NB4 (cell line): ENCODE data around the gene LPCAT1.

Experiments used
- DNase-seq: peaks from one replicate; pipeline ENCODE4 v3.0.0; 2010; ENCODE audit warnings: low read depth
- H3K4me3 ChIP-seq: one replicate; pipeline ENCODE4 v1.5.1; 2011; ENCODE audit warnings: mild to moderate bottlenecking, low read depth, low read length, moderate library complexity
- MYC ChIP-seq: IDR thresholded peaks from 2 replicates; pipeline ENCODE4 v1.6.1; 2011; ENCODE audit warnings: low read depth, low read length
- POLR2A ChIP-seq: IDR thresholded peaks from 2 replicates; pipeline ENCODE4 v1.6.1; 2011; ENCODE audit warnings: mild to moderate bottlenecking; ENCODE audit not compliant: insufficient read length; ENCODE audit errors: extremely low read depth
- TF ChIP-seq, protein P1 (sequence below): IDR thresholded peaks from 2 replicates; pipeline ENCODE4 v1.6.1; 2011; ENCODE audit warnings: low read depth, low read length
- TF ChIP-seq, protein P2 (sequence below): IDR thresholded peaks from one replicate; pipeline ENCODE4 v1.5.1; 2012; ENCODE audit warnings: low read depth, low read length

The LPCAT1 gene

DNA sequence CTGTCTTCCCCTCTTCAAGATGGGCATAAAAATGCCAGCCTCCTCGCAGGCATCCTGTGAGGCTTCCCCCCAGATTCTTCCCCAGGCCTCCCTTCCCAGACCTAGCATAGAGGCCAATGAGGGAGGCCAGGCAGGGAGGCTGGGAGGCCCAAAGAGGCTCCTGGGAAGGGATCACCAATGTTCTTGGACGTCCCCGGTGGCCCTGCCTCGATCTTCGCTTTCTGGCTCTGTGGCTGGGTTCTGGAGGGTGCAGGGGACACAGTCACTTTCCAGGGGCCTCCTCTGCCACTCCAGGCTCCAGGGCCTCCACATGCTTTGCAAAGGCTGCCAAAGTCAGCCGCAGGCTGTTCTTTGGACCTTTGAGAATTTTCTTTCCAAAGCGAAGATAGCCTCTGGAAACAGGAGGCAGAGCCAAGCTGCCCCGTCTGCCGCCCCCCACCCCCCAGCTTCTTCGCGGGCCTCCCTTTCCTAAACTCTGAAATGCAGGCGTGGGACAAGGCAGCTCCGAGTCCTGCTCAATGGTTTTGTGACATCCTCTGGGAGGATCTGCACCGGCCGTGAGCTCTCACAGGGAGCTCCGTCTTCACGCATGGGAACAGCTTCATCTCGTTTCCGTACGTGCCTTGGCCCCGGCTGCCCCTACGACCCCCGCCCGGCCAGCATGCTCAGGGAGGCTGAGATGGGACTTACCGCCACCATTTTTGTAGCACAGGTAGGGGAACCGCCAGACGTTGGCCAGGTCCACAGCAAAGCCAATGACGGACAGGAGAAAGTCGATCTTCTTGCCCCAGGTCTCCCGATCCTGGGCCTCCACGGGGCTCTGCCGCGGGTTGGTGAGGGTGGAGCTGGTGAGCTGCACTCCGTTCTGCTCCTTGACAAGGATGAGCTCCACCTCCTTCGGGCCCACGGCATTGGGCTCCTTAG is 81.3 kb downstream of the LPCAT1 start:
- no peak for DNase-seq
- TF ChIP-seq, protein P1, sequence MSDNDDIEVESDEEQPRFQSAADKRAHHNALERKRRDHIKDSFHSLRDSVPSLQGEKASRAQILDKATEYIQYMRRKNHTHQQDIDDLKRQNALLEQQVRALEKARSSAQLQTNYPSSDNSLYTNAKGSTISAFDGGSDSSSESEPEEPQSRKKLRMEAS: no peak
- TF ChIP-seq POLR2A (no peak), MYC (no peak)
- TF ChIP-seq, protein P2, sequence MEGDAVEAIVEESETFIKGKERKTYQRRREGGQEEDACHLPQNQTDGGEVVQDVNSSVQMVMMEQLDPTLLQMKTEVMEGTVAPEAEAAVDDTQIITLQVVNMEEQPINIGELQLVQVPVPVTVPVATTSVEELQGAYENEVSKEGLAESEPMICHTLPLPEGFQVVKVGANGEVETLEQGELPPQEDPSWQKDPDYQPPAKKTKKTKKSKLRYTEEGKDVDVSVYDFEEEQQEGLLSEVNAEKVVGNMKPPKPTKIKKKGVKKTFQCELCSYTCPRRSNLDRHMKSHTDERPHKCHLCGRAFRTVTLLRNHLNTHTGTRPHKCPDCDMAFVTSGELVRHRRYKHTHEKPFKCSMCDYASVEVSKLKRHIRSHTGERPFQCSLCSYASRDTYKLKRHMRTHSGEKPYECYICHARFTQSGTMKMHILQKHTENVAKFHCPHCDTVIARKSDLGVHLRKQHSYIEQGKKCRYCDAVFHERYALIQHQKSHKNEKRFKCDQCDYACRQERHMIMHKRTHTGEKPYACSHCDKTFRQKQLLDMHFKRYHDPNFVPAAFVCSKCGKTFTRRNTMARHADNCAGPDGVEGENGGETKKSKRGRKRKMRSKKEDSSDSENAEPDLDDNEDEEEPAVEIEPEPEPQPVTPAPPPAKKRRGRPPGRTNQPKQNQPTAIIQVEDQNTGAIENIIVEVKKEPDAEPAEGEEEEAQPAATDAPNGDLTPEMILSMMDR: no peak
- H3K4me3 ChIP-seq: no peak overlapping the region

DNA sequence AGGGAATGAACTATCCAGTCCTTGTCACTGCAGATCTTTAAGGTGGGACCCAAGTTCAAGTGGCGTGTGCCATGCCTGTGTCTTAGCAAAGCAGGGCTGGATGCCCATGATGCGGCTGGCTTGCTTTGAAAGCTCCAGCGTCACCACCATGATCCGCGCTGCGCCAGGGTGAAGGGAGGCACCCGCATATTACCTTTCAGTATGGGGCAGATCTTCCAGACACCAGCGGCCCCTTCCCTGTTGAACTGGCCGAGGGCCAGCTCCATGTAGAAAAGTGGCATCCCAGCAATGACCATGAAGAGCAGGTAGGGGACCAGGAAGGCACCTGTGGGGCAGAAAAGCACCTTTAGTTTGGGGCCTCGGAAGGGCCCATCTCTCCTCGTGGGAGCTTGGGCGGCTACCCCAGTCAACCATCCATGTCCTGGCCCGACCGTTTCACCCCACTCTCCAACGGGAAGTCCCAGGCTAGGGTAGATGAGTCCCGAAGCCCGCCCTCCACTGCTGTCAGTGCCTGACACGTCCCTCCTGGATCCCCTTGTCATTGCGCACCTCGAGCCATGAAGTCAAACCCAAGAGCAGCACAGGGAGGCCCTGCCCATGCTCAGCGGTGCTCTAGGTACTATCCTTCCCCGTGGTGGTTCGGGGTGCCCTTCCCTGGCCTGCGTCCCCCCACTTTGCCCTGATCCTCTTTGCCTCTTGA is 82.4 kb downstream of the LPCAT1 start:
- TF ChIP-seq, protein P1: no peak
- TF ChIP-seq, protein P2: no peak
- TF ChIP-seq MYC: no peak
- TF ChIP-seq POLR2A: no peak
- DNase-seq: no peak

DNA sequence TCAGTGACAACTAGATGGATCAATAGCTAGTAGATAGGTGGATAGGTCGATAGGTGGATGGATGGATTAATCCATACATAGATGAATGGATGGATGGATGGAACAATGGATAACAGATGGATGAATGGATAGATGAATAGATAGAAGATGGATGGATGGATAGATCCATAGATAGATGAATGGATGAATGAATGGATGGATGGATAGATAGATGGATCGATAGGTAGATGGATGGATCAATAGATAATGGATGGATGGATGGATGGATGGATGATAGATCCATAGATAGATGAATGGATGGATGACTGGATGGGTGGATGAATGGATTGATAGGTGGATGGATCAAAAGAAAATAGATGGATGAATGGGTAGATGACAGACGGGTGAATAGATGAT is 83.7 kb downstream of the LPCAT1 start:
- H3K4me3 ChIP-seq: no peak overlapping the region
- TF ChIP-seq, protein P2: no peak
- TF ChIP-seq, protein P1: no peak

More for the DNA sequence above, 82.4 kb downstream of the LPCAT1 start:
- no peak overlapping the region for H3K4me3 ChIP-seq

DNA sequence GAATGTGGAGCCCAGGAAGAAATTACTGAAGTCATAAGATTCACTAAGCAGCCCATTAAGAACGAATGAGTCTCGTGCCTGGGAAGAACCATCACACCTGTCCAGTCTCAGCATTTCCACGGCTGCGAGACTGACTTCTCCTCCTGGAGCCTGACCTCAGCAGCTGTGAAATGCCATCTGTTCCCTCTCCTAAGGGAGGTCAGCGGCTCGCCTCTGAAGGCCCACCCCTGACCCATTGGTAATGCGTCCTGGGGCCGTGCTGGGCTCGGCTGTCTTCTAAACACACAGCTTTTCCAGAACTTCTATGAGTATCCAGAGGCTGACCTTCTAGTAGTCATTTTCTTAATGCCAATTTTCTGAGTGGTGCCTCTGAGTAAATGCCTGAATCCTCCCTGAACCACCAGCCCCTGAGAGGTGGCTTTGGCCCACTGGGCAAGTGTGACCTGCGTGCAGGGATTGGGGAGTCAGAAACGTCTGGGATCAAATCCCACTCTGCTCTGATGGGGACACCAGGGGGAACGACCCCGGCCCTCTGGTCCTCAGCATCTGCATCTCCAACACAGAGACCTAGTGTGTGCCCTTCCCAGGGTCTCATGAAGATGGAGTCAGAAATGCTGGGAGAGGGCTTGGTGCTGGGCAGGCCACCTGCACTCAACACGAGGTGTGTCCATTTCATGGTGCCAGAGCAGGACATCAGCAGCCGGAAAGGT is 84.2 kb downstream of the LPCAT1 start:
- H3K4me3 ChIP-seq: no peak overlapping the region
- no peak for DNase-seq
- TF ChIP-seq MYC (no peak), POLR2A (no peak)
- TF ChIP-seq, protein P1: no peak
- TF ChIP-seq, protein P2: no peak

More for the DNA sequence above, 83.7 kb downstream of the LPCAT1 start:
- no peak for DNase-seq

DNA sequence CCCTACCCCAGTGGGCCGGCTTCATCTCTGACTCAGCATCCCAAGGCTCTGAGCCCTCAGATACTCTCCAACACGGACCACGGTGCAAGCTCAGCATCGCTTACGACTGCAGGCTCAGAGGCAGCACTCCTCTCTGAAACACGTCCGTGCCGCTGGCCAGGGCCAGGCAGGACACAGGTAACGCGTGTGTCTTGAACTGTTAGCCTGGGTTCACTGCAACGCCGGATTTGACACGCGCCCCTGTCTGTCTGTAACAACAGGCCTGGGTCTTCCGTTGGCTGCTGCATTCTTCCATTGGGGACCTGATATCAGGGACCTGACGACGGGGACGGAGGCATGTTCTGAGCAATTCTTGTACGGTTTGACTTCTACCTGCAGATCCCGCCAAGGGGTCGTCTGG is 84.9 kb downstream of the LPCAT1 start:
- TF ChIP-seq, protein P2: no peak
- TF ChIP-seq POLR2A (no peak), MYC (no peak)
- TF ChIP-seq, protein P1: no peak
- H3K4me3 ChIP-seq: no peak overlapping the region
- DNase-seq: no peak
